Pancreas (tissue), 10 donors: ENCODE data around the gene ANK2. TPM values are rescaled to one million over a fixed set of nuclear protein-coding genes. Genes with fewer than 3 reads are reported as not detected.

Source experiments
- ATAC-seq, 4 donors: fragments of 200-7000 bp; cut with Tn5 transposase; one replicate each; pipeline versions ENCODE4 v1.8.0 to v1.9.1; 2020; ENCODE audit warnings: mild to moderate bottlenecking in 4 of 4, moderate library complexity in 4 of 4
- DNase-seq, 6 donors: peaks; one replicate each; pipeline ENCODE4 v3.0.0-alpha.2; 2020
- FAIRE-seq: peaks from 2 replicates; lab custom pipeline; 2012; peaks lifted over from hg19 to GRCh38; lab: Jason Lieb, UNC
- H3K27ac ChIP-seq, 4 donors: fragments of 200-600 bp; sonication (generic); 1 replicate in 3 of 4; 2 replicates in 1 of 4; pipeline versions ENCODE4 v1.5.0 to v1.8.0; 2020
- H3K27me3 ChIP-seq, 4 donors: fragments of 200-600 bp; one replicate each; pipeline ENCODE4 v1.8.0; 2021
- H3K36me3 ChIP-seq, 3 donors: fragments of 200-600 bp; sonication (generic) in 1 of 3; one replicate each; pipeline versions ENCODE4 v1.5.0 to v1.8.0; 2020 to 2021
- H3K4me1 ChIP-seq, 3 donors: fragments of 200-600 bp; one replicate each; pipeline ENCODE4 v1.8.0; 2021
- H3K4me3 ChIP-seq, 4 donors: fragments of 200-600 bp; sonication (generic) in 2 of 4; one replicate each; pipeline versions ENCODE4 v1.5.0 to v1.8.0; 2020 to 2021
- H3K9me3 ChIP-seq, 4 donors: fragments of 200-600 bp; one replicate each; pipeline ENCODE4 v1.8.0; 2021
- WGBS, 2 donors: extraction: QIAGEN DNeasy Blood & Tissue Kit; methylation state at CpG; one replicate each; pipeline ENCODE4 v1.1.7; 2013; 5-methylcytosine and 5-hydroxymethylcytosine counted together
- intact Hi-C, 3 donors: fragments of 100-400 bp; cut with DNase I; formaldehyde crosslinking; loops; one replicate each; pipeline versions ENCODE4 v1.11.1 to v1.14.2; 2022
- polyA plus RNA-seq, 2 donors: library from polyadenylated mRNA; stranded (reverse); fragments of 200-250 nt; gene quantifications; one replicate each; pipeline ENCODE4 v1.2.3, GENCODE V29; 2013
- total RNA-seq, 6 donors: library from RNA; stranded (reverse); fragmentation: NEBNext Ultra II Directional in 4 of 6; extraction: Animal tissue kit (Norgen Biotek cat#: 25700) in 4 of 6; gene quantifications; one replicate each; pipeline versions ENCODE4 v1.2.1 to v1.2.4, GENCODE V29; 2021 to 2023
- TF ChIP-seq, protein P1 (sequence below), 4 donors: fragments of 200-600 bp; sonication (generic) in 3 of 4; IDR thresholded peaks; one replicate each; pipeline versions ENCODE4 v1.5.0 to v1.8.0; 2021; ENCODE audit warnings: antibody characterized with exemption in 4 of 4
- donor health status: healthy with polysubstance abuse.
- donor health status: DM: no; HTN: no; CAD: no; lungs with moderate emphysema.
- donor health status: DM: no; HTN: no; CAD: no.
- donor health status: control.
- donor health status: control.
- donor health status: Bipolar disorder and iron deficiency.
- donor health status: DM: yes; HTN: yes; CAD: no.
- donor health status: DM: no; HTN: no; CAD: no.
- donor health status: DM: no; HTN: no; CAD: no.
- donor health status: DM: yes; HTN: yes; CAD: no.

The ANK2 gene
- total and polyA plus RNA-seq, 8 donors = 1.0 to 4.2 (median 2.7) TPM

DNA sequence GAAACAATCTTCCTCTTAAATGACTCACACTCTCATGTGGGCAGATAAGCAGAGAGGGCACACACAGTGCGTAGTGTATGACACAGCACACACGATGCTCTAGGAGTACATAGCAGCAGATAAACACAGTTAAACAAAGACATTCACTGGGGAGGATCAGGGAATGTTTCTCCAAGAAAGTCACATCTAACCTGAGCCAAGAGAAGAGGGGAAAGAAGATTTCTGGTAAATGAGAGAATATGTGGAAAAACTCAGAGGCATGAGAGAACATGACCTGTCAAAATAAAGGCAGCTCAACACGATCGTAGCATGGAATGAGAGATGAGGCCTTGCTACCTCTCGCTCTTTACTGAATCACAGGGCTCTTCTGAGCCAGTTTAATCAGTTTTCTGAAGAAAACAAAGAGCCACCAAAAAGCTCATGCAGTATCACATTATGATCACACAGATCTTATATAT lies 251.0 kb downstream of the ANK2 start:
- WGBS, 2 donors = 59 to 67% methylated on average over 5 of the region's 5 CpGs
- TF ChIP-seq, protein P1, sequence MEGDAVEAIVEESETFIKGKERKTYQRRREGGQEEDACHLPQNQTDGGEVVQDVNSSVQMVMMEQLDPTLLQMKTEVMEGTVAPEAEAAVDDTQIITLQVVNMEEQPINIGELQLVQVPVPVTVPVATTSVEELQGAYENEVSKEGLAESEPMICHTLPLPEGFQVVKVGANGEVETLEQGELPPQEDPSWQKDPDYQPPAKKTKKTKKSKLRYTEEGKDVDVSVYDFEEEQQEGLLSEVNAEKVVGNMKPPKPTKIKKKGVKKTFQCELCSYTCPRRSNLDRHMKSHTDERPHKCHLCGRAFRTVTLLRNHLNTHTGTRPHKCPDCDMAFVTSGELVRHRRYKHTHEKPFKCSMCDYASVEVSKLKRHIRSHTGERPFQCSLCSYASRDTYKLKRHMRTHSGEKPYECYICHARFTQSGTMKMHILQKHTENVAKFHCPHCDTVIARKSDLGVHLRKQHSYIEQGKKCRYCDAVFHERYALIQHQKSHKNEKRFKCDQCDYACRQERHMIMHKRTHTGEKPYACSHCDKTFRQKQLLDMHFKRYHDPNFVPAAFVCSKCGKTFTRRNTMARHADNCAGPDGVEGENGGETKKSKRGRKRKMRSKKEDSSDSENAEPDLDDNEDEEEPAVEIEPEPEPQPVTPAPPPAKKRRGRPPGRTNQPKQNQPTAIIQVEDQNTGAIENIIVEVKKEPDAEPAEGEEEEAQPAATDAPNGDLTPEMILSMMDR (IDR thresholded peaks at IDR 0.05) = no peak
- no peak overlapping the region for H3K4me3 ChIP-seq
- H3K36me3 ChIP-seq = no peaks in the 10 kb centered on the region
- intact Hi-C loops = no loop called here
- ATAC-seq (peak in 2 of 4 donors; percentile 60 to 68), DNase-seq (no peak), FAIRE-seq (no peak)
- no peak overlapping the region for H3K27ac ChIP-seq
- H3K4me1 ChIP-seq = no peaks in the 10 kb centered on the region
- H3K27me3 ChIP-seq = no peaks in the 10 kb centered on the region
- H3K9me3 ChIP-seq = no peaks in the 10 kb centered on the region

DNA sequence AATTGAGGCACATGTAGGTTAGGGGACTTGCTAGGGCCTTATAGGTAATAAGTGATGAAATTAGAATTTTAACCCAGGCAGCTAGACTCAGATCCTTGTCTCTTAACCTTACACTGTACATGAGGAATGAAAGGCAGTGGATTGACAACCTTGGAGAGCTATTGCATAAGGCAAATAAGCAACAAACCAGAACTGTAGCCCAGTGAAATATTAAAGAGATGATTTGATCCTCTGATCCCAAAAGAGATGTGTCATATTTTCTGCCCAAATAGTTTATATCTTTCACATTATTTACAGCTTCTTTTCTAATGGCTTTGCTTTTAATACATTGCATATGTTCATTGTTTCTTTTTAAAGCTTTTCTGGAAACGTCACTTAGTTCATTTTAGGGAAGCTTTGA lies 252.6 kb downstream of the ANK2 start:
- intact Hi-C loops = no loop called here
- no peaks in the 10 kb centered on the region for H3K4me1 ChIP-seq
- WGBS, 2 donors = 56 to 70% methylated on average over 1 of the region's 1 CpG
- TF ChIP-seq, protein P1 (IDR thresholded peaks at IDR 0.05) = no peak
- FAIRE-seq = no peak
- H3K27me3 ChIP-seq = no peaks in the 10 kb centered on the region
- H3K4me3 ChIP-seq = no peak overlapping the region
- no peaks in the 10 kb centered on the region for H3K9me3 ChIP-seq
- H3K36me3 ChIP-seq = no peaks in the 10 kb centered on the region
- no peak for ATAC-seq
- DNase-seq = no peak
- H3K27ac ChIP-seq = no peak overlapping the region

DNA sequence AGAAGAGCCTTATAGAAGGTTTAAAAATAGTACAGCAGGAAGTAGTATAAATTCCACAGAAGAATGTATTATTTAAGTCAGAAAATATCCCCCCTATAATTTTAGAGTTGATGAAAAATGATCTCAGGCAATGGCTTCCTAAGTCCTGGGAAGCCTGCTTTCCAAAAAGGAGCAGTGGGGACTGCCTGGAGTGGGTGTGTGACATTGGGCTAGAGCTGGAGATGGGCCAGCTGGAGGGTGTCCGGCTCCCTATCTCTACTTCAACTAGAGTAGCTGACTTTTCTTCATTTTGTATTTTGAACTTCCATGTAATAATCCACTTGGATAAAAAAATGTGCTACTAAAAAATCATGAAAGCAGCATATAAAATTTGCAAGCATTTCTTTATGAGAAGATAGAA lies 253.9 kb downstream of the ANK2 start:
- Histone ChIP-seq H3K27ac (no peak overlapping the region), H3K4me3 (no peak overlapping the region), H3K9me3 (no peaks in the 10 kb centered on the region), H3K36me3 (no peaks in the 10 kb centered on the region), H3K4me1 (no peaks in the 10 kb centered on the region), H3K27me3 (no peaks in the 10 kb centered on the region)
- intact Hi-C loops = no loop called here
- TF ChIP-seq, protein P1 (IDR thresholded peaks at IDR 0.05) = no peak
- no peak for ATAC-seq
- 48 to 50% methylated on average over 1 of the region's 1 CpG for WGBS, 2 donors
- no peak for DNase-seq
- no peak for FAIRE-seq

DNA sequence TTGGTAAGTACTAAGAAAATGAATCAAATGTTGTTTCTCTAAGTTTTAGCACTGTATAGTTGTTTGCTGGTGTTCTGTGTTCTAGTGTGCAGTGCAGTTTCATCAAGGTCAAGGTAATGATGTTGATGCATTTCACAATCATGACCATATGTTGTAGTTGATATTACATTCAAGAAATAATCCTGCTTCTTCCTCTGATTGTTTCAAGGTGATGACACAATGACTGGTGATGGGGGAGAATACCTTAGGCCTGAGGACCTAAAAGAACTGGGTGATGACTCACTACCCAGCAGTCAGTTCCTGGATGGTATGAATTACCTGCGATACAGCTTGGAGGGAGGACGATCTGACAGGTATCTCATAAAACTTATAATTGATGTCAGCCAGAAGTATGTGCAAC lies 261.6 kb downstream of the ANK2 start:
- WGBS, 2 donors = 83% methylated on average over 2 of the region's 2 CpGs
- intact Hi-C loops = no loop called here

DNA sequence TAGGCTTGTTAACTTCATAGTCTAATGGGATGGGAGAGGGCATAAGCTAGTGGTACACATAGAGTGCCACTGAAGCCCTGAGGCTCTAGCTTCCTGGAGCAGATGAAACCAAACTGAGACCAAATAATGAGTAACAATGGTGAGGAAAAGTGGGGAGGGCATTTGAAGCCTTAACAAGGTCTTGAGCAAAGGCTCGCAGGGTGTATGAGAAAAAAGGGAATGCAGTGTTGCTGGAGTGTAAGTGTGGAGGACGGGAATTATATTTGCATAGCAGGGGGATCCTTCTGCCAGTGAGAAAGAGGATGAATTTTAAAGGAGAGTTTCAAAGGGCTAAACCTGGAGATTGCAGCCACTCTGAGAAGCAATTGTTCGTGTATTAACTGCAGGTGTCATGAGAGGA lies 263.1 kb downstream of the ANK2 start:
- Histone ChIP-seq H3K27me3 (no peaks in the 10 kb centered on the region), H3K4me3 (no peak overlapping the region), H3K36me3 (no peaks in the 10 kb centered on the region), H3K4me1 (no peaks in the 10 kb centered on the region), H3K9me3 (no peaks in the 10 kb centered on the region), H3K27ac (no peak overlapping the region)
- DNase-seq (no peak), FAIRE-seq (no peak), ATAC-seq (no peak)
- WGBS, 2 donors = 45 to 56% methylated on average over 3 of the region's 3 CpGs
- TF ChIP-seq, protein P1 (IDR thresholded peaks at IDR 0.05) = no peak
- intact Hi-C loops = no loop called here

More for the DNA sequence above, 261.6 kb downstream of the ANK2 start:
- Histone ChIP-seq H3K4me1 (no peaks in the 10 kb centered on the region), H3K4me3 (no peak overlapping the region), H3K27ac (no peak overlapping the region), H3K27me3 (no peaks in the 10 kb centered on the region), H3K36me3 (no peaks in the 10 kb centered on the region), H3K9me3 (no peaks in the 10 kb centered on the region)
- TF ChIP-seq, protein P1 (IDR thresholded peaks at IDR 0.05) = no peak
- FAIRE-seq (no peak), DNase-seq (no peak), ATAC-seq (no peak)
